Activated B cell treated with CpG ODN at 0.5 μM for 24 hours (primary cell): ENCODE results near the gene NANOS3. TPM values are rescaled to one million over a fixed set of nuclear protein-coding genes. Genes with fewer than 3 reads are reported as not detected.
A peak's percentile ranks its signal among the peaks of the same experiment; 100 is the strongest.

ENCODE experiments used
- ATAC-seq: fragments of 200-7000 bp; cut with Tn5 transposase; one replicate; pipeline ENCODE4 v1.10.0; 2021; ENCODE audit warnings: low read depth, mild to moderate bottlenecking, moderate library complexity
- CTCF ChIA-PET: fragments of 350-600 bp; sonication (Branson Sonifier 250); formaldehyde crosslinking; loops from one replicate; lab custom pipeline; 2021; ENCODE audit warnings: antibody characterized with exemption; lab: Charles Lee
- POLR2A ChIA-PET: fragments of 350-600 bp; sonication (Branson Sonifier 250); formaldehyde crosslinking; loops from one replicate; lab custom pipeline; 2021; ENCODE audit warnings: antibody characterized with exemption; lab: Charles Lee
- DNase-seq: peaks from one replicate; pipeline ENCODE4 v3.0.0; 2022
- H3K27ac Mint-ChIP-seq: one replicate; pipeline ENCODE4 v1.8.0; 2020; ENCODE audit warnings: mixed read lengths
- H3K27me3 Mint-ChIP-seq: one replicate; pipeline ENCODE4 v1.8.0; 2021; ENCODE audit warnings: mixed read lengths
- H3K36me3 Mint-ChIP-seq: one replicate; pipeline ENCODE4 v1.8.0; 2021; ENCODE audit warnings: low read depth, mixed read lengths
- H3K4me1 Mint-ChIP-seq: one replicate; pipeline ENCODE4 v1.8.0; 2021; ENCODE audit warnings: mixed read lengths
- H3K4me3 Mint-ChIP-seq: one replicate; pipeline ENCODE4 v1.8.0; 2020; ENCODE audit warnings: mild to moderate bottlenecking, mixed read lengths
- H3K9me3 Mint-ChIP-seq: one replicate; pipeline ENCODE4 v1.8.0; 2020; ENCODE audit warnings: mixed read lengths
- intact Hi-C: fragments of 100-400 bp; cut with micrococcal nuclease; formaldehyde crosslinking; loops from one replicate; pipeline ENCODE4 v1.15.1; 2024
- total RNA-seq: library from RNA; stranded (reverse); gene quantifications from 2 replicates; pipeline ENCODE4 v1.2.3, GENCODE V29; 2022
- TF ChIP-seq, protein P1 (sequence below): fragments of 200-600 bp; IDR thresholded peaks from one replicate; pipeline ENCODE4 v1.8.0; 2022; ENCODE audit warnings: antibody characterized with exemption, mild to moderate bottlenecking

Gene NANOS3
- total RNA-seq, 1 donor from 2014 or later = not detected

- no peak for ATAC-seq
- Mint-ChIP-seq H3K36me3 (peaks cover 12% of the 10 kb centered on the region), H3K4me3 (peak overlapping the region; percentile 86), H3K27ac (peak overlapping the region; percentile 96), H3K9me3 (no peaks in the 10 kb centered on the region), H3K27me3 (no peaks in the 10 kb centered on the region), H3K4me1 (peaks cover 74% of the 10 kb centered on the region)
- no peak for DNase-seq
- TF ChIP-seq, protein P1, sequence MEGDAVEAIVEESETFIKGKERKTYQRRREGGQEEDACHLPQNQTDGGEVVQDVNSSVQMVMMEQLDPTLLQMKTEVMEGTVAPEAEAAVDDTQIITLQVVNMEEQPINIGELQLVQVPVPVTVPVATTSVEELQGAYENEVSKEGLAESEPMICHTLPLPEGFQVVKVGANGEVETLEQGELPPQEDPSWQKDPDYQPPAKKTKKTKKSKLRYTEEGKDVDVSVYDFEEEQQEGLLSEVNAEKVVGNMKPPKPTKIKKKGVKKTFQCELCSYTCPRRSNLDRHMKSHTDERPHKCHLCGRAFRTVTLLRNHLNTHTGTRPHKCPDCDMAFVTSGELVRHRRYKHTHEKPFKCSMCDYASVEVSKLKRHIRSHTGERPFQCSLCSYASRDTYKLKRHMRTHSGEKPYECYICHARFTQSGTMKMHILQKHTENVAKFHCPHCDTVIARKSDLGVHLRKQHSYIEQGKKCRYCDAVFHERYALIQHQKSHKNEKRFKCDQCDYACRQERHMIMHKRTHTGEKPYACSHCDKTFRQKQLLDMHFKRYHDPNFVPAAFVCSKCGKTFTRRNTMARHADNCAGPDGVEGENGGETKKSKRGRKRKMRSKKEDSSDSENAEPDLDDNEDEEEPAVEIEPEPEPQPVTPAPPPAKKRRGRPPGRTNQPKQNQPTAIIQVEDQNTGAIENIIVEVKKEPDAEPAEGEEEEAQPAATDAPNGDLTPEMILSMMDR = no peak
- ChIA-PET POLR2A (interaction anchor here (0.9 to 5.2 kb wide), 8 partner anchors 8 to 686 kb away, joined by 3 to 73 read pairs (median 24); partner anchors contain the start of gene ZSWIM4), CTCF (interaction anchor here (0.8 kb wide), 1 partner anchor 24 kb away, joined by 3 read pairs; no protein-coding TSS in a partner anchor)
- intact Hi-C loops = loop anchor here (1.0 kb wide), 4 partner anchors 9 to 684 kb away; partner anchors contain the start of gene ZSWIM4
Measured at GRCh38 chr19:13838435-13839129, 38.4 kb upstream of the NANOS3 start.

DNA sequence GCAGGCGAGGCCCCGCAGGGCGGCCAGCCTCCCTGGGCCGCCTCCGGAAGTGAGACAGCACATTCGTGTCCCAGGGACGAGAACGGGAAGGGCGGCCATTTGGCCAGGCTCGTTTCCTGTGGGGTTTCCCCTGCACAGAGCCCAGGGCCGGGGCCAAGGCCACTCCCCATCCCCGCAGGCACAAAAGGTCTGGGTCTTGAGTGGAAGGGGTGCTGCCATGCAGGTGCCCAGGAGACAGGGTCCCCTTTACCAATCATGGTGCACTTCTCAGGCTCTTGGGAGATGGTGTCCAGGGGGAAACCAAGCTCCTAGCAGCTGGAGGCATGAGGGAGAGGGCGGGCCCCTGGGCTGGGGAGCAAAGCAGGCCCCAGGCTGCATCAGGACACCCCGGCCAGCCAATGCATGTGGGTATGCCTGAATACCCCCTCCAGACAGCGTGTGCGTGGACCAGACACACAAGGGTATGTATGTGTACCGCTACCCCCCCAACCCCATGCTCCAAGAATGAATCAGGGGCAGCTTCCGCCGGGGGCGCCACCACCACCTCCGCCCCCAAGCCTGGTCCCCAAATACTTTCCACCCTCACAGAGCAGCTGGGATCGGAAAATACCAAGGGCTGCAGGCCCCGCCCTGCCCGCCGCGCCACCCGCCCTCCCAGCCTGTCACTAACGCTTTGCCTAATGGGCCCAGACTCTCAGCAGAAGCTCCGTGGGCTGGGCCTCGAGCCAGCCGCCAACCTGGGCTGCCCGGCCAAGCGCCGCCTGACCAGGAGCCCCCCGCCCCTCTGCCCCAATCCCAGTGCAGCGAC lies 37.6 kb upstream of the NANOS3 start:
- Mint-ChIP-seq H3K27me3 (no peaks in the 10 kb centered on the region), H3K36me3 (peaks cover 7% of the 10 kb centered on the region), H3K27ac (peak overlapping the region; percentile 92), H3K4me1 (peaks cover 75% of the 10 kb centered on the region), H3K4me3 (peak overlapping the region; percentile 86), H3K9me3 (no peaks in the 10 kb centered on the region)
- ATAC-seq (peak; percentile 45), DNase-seq (peak; percentile 70)
- intact Hi-C loops = loop anchor here (1.0 kb wide), 4 partner anchors 8 to 685 kb away; partner anchors contain the start of gene ZSWIM4
- TF ChIP-seq, protein P1 = no peak
- CTCF ChIA-PET = interaction anchor here (0.8 kb wide), 1 partner anchor 23 kb away, joined by 3 read pairs; no protein-coding TSS in a partner anchor
- POLR2A ChIA-PET = interaction anchor here (0.5 to 5.2 kb wide), 18 partner anchors 8 to 687 kb away, joined by 3 to 35 read pairs (median 5); partner anchors contain the start of genes C19orf53 and ZSWIM4

GRCh38 chr19:13839938-13840304 lies 37.0 kb upstream of the NANOS3 start:
- peaks cover 78% of the 10 kb centered on the region for H3K4me1 Mint-ChIP-seq
- no peaks in the 10 kb centered on the region for H3K9me3 Mint-ChIP-seq

GRCh38 chr19:13840305-13841085 lies 36.4 kb upstream of the NANOS3 start:
- Mint-ChIP-seq H3K4me1 (peaks cover 82% of the 10 kb centered on the region), H3K9me3 (no peaks in the 10 kb centered on the region), H3K27ac (peak overlapping the region; percentile 92), H3K27me3 (no peaks in the 10 kb centered on the region), H3K4me3 (peak overlapping the region; percentile 86), H3K36me3 (peaks cover 5% of the 10 kb centered on the region)
- intact Hi-C loops = no loop called here
- TF ChIP-seq, protein P1 = no peak
- POLR2A ChIA-PET = interaction anchor here (0.5 to 5.2 kb wide), 13 partner anchors 10 to 688 kb away, joined by 3 to 35 read pairs (median 8); partner anchors contain the start of genes C19orf53 and ZSWIM4
- CTCF ChIA-PET = interaction anchor here (1.5 to 1.6 kb wide), 2 partner anchors 22 to 46 kb away, joined by 4 read pairs; partner anchors contain the start of gene ZSWIM4
- ATAC-seq = no peak
- peak; percentile 41 for DNase-seq

More at GRCh38 chr19:13839938-13840304, 37.0 kb upstream of the NANOS3 start:
- H3K27ac Mint-ChIP-seq = peak overlapping the region; percentile 92
- H3K4me3 Mint-ChIP-seq = peak overlapping the region; percentile 86
- ATAC-seq (peak; percentile 13), DNase-seq (no peak)
- CTCF ChIA-PET = no interaction called here
- POLR2A ChIA-PET = interaction anchor here (0.5 to 5.2 kb wide), 14 partner anchors 8 to 688 kb away, joined by 3 to 35 read pairs (median 6); partner anchors contain the start of genes C19orf53 and ZSWIM4
- H3K36me3 Mint-ChIP-seq = peaks cover 5% of the 10 kb centered on the region
- intact Hi-C loops = loop anchor here (1.0 kb wide), 4 partner anchors 7 to 686 kb away; partner anchors contain the start of gene ZSWIM4
- no peaks in the 10 kb centered on the region for H3K27me3 Mint-ChIP-seq
- TF ChIP-seq, protein P1 = no peak
